Pulmonary artery endothelial cell (primary cell): ENCODE measurements around the gene ZFAND3. TPM values are rescaled to one million over a fixed set of nuclear protein-coding genes. Genes with fewer than 3 reads are reported as not detected.
A peak's percentile ranks its signal among the peaks of the same experiment; 100 is the strongest.

Experiments
- DNase-seq: peaks from one replicate; pipeline ENCODE4 v3.0.0-alpha.2; 2011; ENCODE audit warnings: low read depth, low spot score
- total RNA-seq: library from RNA; depleted of rRNA; stranded (reverse); fragments of >200 nt; gene quantifications from 2 replicates; pipeline ENCODE4 v1.2.3, GENCODE V29; 2014

Gene ZFAND3, protein sequence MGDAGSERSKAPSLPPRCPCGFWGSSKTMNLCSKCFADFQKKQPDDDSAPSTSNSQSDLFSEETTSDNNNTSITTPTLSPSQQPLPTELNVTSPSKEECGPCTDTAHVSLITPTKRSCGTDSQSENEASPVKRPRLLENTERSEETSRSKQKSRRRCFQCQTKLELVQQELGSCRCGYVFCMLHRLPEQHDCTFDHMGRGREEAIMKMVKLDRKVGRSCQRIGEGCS
- total RNA-seq = 20.3 and 23.5 TPM in 2 replicates

DNA sequence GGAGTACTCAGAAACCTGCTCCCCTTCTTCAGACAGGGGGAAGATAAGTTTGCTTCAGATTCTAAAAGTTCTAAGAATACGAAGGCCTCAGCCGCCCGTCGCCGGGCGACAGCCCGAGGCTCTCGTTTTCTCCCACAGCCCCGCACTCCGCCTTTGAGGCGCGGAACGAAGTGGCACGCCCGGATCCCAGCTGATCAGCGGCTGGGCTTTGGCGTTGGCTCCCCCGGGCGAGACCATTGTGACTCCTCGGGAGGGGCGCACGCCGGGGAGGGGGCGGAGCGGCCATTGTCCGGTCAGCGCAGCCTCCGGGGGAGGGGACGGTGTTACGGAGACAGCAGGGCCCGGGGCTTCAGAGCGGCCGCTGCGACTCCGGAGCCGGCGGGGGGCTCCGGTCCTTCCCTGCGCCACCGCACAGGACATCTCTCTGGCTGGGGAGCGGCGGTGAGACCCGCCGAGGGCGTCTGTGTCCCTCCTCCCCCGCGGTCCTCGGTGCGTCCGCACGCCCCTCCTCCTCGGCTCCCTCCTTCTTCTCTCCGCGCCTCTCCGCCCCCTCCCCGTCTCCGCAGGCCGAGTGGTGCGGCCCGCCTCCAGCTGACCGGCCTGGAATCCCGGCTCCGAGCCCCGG is at the start of gene ZFAND3:
ZFAND3 (plus strand) TSS at position 551 of the 625 bp plus-strand sequence. CDS start 219 bp downstream, outside the sequence.
- peak; percentile 84 for DNase-seq

DNA sequence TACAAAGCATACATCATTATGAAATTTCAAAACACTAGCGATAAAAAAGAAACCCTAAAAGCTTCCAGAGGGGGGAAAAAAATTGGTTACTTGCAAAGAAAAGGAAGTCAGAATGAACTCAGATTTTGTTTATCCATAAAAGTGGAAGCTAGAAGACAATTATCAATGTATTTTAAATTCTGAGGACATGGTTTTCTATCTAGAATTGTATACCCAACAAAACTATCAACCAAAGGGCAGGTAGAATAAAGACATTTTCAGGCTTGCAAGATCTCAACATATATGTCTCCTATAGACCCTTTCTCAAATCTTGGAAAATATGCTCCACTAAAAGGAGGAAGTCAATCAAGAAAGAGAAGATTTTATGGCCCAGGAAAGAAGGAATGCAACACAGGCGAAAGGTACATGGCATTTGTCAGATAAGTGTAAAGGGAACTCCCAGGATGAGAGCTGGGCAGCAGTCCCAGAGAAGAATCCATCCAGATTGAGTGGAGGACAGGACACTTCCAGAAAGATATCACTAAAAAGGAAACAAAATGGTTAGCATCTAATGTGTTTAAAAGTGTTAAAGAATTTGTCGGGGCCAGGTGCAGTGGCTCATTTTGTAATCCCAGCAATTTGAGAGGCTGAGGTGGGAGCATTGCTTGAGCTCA is 45.4 kb upstream of the ZFAND3 start:
- DNase-seq = no peak

DNA sequence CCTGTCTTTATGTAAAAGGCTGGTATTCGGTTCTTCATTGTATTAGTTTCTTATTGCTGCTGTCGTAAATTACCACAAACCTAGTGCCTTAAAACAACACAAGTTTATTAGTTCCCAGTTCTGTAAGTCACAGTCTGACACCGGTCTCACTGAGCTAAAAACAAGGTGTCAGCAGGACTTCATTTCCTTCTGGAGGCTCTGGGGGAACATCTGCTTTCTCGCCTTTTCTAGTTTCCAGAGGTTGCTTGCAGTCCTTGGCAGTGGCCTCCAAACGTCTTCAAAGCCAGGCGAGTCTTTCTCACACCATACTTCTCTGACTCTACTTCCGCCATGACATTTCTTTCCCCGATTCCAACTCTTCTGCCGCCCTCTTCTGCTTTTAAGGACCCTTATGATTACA is 43.0 kb upstream of the ZFAND3 start:
- no peak for DNase-seq

DNA sequence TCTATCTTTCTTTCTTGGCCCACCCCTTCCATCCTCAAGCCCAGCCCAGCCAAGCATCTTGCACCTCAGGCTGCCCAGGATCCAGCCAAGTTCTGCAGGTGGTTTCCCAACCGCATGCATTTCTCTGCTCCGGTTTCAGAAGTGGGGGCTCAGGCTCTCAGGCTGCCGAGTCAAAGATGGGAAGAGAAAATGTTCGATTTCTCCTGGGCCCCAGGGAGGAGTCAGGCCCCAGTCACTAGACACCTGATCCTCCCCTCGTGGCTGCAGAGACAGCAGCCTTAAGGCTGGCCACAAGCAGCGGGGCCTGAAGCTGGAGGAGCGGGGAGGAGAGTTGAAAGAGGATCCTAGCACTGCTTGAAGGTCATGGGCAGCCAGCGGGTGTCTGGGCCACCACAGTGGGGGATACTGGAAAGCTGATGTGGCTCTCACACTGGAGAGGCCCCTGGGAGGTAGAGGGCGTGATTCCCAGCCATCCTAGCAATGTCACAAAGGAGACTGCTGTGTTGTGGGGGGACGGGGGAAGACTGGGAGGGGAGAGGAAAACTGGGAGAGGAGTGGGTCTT is 42.2 kb upstream of the ZFAND3 start:
- DNase-seq = no peak

DNA sequence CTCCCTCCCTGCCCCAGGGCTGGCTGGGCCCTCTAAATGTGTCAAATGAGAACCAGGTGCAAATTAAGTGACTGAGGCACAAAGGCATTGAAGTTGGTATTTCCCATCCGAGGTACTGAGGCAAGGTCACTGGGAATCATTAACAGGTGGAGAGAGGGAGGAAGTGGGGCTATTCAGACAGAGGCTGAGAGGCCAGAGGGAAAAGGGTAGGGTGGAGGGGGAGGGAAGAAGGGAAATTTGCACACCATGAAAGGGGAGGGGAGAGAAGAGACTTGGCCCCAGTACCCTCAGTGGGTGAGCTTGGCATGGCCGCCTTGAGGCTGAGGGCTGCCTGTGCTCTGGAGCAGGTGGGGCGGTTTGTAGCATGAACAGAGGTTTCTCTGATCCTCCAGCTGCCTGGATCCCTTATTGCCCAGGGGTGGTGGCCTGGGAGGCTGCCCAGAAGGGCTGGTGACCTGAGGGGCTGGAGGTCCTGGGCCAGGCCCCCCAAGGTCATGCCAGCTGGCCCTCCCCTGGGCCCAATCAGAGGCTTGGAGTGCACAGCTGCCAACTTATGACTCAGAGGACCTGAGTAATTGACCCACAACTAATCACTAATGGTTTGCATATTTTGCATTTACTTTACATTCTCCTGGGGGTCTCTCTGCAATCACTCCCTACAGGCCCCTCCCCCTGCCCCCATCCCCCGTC is 40.3 kb upstream of the ZFAND3 start:
- DNase-seq = no peak

DNA sequence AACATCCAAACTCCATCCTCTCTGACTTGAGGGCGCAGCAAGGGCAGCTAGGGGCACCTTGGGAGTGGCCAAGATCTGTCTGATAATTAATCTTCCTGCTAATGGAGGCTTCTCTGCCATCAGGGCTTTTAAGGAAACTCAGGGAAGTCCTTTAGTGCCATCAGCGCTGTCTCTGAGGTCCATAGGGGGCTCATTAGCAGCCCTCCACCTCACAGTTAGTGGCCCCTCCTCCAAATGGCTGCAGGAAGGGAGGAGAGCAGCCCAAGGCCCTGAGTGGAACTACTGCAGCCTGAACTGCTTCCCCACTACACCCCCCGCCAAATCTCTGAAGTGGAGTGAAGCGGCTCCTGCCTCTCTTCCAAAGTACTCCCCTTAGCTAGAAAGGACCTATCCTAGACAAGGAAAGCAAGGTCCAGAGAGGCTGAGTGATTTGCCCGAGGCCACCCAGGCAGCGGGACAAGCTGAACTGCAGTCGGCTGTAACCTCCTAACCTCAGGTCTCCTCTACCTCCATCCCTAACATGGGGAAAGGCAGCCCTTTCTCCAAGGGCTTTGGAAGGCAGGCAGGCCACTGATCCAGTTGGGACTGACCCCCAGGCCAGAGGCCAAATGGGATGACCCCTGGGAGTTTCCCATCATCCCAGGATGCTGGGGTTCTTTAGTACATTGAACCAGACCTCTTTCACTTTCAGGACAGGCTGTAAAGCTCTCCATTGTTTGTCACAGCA is 39.5 kb upstream of the ZFAND3 start:
- no peak for DNase-seq

DNA sequence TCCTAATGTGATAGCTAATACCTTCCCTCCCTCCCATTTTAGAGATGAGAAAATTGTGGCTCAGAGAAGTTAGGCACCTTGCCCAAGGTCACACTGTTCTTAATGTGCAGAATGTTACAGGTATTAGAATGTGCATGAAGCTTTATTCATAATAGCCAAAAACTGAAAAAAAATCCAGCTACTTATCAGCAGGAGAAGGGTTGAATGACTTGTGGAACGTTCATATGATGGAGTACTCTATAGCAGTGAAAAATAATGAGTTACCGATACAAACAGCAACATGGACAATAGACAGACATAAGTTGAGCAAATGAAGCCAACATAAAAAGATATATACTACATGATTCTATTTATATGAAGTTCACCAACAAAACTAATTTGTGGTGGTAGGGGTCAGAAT is 37.7 kb upstream of the ZFAND3 start:
- DNase-seq = no peak

DNA sequence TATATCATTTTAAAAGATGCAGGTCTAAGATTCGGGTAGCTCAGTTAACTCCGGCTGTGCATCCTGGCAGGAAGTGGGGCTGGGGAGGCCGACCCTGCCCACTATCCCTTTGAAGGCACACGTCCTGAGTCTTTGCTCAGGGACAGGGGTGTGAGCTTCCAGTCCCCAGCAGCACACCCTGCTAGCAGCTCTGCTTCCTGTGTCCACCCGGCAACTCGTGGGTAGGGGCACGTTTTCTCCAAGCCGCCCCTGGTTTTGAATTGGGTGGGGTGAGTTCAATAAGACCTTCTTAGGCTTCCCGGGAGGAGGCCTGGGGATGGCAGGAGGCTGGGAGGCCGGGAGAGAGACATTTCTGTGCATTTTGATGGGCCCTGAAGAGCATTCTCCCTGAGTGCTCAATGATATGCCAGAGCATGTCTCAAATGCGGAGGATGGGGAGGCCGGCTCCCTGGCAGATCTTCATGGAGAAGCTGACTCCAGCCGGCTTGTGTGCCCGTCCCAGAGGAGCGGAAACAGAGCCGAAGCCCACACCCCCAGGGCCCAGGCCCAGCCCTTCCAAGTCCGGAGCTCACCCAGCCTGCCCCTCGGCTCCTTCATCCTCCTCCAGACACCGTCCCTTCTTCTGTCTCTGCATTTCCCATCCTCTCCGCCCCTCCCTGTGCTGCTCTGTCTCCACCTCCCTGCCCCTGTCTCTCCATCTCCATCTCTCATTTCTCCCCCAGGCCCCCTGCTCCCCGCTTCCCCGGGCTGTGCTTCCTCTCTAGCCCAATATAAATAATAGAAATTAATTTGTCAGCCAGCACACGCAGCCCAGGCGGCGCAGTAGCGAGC is 36.3 kb upstream of the ZFAND3 start:
- DNase-seq = no peak

DNA sequence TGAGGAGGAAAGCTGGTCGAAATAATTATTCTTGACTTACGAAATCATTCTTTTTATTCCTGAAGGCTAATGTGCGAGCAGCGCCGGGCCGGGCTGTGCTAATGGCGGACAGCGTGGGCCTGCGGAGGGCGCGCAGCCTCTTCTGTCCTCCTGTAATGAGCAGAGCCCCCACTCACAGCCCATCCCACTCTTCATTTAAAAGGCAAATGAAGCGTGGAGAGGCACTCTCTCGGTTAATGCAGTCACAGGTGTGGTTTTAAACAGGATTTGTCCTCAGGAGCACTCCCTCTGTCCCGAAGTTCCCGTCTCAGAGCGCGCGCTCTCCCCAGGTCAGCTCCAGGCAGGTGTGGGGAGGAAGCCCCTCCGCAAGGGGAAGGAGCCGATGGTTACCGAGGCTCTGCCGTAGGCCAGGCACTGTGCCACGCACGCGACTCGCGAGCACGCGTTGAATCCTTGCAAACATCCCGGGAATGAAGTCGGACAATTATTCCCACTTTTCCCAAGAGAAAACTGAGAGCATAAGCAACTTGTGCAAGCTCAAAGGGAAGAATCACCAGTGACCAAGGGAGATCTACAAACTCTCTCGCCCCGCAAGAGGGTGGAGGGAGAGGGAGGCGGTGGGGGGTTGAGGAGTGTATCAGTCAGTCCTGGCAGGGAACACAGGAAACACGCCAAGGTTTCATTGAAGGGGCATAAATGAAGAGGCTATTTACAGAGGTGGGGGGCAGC is 35.5 kb upstream of the ZFAND3 start:
- DNase-seq = no peak

DNA sequence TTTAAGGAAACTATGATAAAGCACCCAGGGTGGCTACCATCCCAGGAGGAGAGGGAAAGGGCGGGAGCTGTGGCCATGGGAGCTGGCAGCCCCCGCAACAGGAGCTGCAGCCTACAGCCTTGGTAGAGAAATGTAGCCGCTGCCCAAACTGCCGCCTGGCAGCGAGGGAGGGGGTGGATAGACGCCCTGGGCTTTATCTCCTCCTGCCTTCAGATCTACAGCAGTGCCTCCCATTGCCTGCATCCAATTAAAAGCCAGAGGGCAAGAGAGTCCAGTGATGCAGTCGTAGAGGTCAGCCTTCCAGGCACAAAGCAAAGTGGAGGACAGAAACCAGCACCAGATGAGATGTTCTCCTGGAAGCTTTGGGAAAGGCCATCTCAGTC is 35.0 kb upstream of the ZFAND3 start:
- no peak for DNase-seq

DNA sequence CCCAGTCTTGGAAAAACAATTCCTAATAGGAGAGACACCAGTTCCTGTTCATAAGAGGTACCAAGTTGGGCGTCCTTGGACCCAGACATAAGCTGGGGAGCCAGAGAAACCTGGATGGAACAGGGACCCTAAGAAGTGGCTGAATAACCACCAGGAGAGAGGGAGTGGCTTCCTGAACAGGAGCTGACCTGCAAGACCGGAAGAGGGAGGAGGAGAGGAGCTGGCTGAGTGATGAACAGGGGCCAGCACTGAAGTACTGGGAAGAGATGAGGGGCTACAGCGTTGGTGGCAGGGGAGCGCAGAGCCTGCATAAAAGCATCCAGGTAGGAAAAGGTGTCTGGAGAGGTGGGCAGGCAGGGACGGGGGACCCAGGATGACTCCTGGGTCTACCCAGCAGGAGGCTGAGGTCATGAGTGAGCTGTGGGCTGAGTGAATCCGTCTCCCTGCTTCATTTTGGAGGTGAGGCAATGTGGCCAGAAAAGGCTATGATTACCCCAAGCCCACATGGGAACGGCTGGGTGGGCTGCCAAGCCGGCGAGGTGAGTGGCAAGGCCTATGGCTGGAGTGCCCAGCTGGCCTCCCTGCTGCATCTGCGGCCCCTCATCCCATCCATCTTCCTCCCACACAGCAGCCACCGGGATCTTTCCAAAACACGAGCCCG is 34.4 kb upstream of the ZFAND3 start:
- no peak for DNase-seq

DNA sequence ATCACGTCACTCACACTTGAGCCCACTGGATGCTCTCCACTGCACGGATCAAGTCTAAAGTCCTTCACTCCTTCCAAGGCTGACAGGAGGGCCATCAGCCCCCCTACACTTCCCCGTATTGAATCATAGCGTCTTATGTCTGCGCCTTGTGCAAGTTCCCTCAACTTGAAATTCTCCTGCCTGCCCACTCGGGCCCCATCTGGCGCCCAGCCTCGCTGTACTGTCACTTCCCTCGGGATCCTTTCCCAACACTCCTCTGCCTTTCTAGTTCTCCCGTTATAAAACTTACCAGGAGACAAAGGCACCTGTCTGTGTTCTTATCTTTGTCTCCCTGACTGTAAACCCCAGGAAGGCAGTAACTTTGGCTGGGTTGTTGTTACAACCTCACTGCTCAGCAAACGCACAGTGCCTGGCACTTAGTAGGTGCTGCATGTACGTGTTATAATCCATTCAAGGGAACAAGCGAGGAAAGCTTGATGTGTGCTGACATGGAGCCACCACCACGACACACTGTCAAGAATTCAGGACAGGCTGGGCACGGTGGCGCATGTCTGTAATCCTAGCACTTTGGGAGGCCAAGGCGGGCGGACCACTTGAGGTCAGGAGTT is 33.8 kb upstream of the ZFAND3 start:
- DNase-seq = no peak

DNA sequence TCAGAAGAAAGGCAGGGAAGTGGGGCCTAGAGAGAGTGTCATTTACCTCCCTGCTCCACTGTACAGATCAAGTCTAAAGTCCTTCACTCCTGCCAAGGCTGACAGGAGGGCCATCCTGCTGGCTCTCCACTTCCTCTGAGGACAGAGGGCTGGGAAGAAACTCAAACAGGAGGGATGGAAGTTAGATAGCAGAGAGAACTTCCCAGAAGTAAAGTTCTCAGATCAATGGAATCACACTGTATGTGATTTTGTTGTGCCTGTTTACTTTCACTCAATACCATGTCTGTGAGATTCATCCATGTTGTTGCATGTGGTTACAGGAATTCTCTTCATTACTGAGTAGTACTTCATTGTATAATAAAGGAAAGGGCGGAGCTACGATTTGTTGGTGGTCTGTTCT is 32.3 kb upstream of the ZFAND3 start:
- DNase-seq = no peak

DNA sequence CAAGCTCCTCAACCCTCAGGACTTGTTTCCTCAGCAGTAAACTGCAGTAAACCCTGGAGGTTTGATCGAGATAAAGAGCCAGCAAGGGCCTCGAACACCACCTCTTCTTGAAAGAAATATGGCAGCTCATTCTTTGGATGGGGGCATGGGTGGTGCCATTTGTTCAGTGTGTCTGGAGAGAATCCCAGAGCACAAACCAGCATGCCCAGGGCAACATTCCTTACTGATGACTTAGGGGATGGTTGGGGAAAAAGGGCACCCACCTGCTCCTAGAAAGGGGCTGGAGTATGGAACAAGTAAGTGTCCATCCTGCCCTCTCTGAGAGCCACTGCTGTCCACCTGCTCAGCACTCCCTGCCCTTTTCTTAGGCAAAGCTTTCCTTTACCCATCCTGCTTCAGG is 31.3 kb upstream of the ZFAND3 start:
- DNase-seq = no peak

DNA sequence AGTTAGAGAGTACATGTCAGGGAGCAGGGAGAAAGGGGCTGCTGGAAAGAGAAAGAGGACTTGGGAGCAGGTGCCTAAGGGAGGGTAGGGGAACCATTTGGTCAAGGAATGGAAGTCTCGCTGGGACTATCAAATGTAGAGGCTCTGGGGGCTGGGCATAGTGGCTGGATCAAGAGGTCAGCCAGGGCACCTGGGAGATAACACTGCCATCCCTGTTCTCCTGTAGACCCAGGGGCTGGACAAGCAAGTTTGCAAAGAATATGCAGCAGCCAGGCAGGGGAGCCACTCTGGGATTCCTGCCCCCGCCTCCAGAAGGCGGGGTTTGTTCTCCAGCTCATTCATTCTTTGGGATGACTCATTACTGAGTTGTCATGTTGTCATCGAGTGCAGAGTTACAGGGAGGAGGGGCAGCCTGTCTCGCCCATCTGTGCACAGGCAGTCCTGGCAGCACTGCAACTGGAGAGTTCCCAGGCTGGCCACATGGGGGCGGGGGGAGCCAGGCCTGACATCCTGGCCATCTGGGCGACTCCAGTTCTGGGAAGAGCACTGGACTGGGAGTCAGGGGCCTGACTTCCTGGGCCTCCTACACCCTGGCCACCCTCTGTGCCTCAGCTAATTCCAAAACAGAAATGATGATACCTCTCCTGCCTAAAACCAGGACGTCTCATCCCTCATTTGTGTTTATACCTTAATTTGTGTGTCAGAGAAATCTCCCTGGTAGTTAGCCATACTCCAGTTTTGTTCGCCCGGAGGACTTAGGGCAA is 28.2 kb upstream of the ZFAND3 start:
- peak; percentile 85 for DNase-seq

DNA sequence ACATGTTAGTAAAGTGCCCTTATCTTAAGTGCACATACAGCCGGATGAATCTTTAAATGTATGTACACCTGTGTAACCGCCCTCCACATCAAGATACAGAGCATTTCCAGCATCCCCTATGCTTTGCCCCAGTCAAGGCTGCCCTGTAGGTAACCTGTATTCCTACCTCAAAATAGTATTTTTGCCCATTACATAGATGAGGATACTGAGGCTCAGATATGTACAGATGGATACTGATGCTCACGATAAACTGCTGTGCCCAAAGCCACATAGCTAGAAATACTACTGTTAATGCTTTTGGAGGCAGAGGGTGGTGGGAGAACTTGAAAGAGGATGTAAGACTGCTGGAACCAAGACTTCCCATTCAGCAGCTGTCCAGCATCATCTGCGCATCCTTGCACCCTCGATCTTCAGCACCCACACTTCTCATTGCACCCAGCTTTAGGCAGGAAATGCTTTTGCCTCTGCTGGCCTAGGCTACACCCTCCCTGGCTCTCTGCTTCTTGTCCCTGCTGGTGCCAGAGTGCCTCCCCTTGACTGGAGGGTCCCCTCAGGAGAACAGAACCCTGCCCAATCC is 27.0 kb upstream of the ZFAND3 start:
- no peak for DNase-seq

DNA sequence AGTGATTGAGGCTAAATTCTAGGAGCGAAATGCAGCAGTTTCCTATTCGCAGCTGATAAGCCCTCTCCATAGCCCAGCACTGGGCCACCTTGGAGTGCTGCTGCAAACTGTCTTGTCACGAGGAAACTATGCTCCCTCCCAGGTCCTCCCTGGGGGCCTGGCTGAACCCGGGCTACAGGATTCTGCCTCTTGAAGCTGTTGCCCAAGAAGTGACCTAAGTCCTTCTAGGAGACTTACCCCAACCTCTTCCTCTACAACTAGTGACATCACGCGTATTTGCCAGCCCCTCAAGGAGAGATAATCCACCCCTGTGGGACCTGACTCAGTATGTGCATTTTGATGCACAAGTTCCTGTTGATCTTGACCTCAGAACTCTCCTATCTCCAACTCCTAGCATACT is 26.5 kb upstream of the ZFAND3 start:
- DNase-seq = no peak

DNA sequence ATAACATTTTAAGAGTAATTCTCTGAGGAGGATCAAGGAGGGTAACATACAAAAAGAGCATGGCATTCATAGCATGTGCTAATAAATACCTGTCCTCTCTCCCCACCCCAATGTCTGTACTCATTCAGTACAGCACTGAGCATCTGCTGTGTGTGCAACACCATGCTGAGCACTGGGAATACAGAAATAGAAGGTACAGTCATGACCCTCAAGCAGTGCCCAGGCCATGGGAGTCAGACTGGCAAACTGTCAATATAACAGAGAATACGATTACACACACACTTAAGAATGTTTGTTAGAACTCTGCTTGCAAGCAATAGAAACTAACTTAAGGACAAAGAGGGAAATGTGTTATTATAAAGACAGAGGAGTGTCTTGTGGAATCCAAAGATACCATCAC is 24.7 kb upstream of the ZFAND3 start:
- no peak for DNase-seq
